Heart right ventricle (tissue), 16 donors: ENCODE measurements around the gene TMEM97. TPM values are rescaled to one million over a fixed set of nuclear protein-coding genes. Genes with fewer than 3 reads are reported as not detected.

Experiments used
- ATAC-seq, 8 donors: fragments of 200-7000 bp; cut with Tn5 transposase; one replicate each; pipeline ENCODE4 v1.9.1; 2020; ENCODE audit warnings: mild to moderate bottlenecking in 8 of 8, moderate library complexity in 8 of 8, moderate number of reproducible peaks in 1 of 8
- DNase-seq, 2 donors: peaks; one replicate each; pipeline ENCODE4 v3.0.0-alpha.2; 2020
- H3K27ac ChIP-seq, 10 donors: fragments of 200-600 bp; sonication (generic) in 2 of 10; one replicate each; pipeline versions ENCODE4 v1.5.0 to v1.8.0; 2020 to 2022; ENCODE audit warnings: mild to moderate bottlenecking in 3 of 10
- H3K27me3 ChIP-seq, 7 donors: fragments of 200-600 bp; one replicate each; pipeline ENCODE4 v1.8.0; 2021 to 2022; ENCODE audit warnings: mild to moderate bottlenecking in 2 of 7
- H3K36me3 ChIP-seq, 9 donors: fragments of 200-600 bp; sonication (generic) in 1 of 9; one replicate each; pipeline versions ENCODE4 v1.5.0 to v1.8.0; 2020 to 2022; ENCODE audit warnings: mild to moderate bottlenecking in 2 of 9
- H3K4me1 ChIP-seq, 9 donors: fragments of 200-600 bp; sonication (generic) in 1 of 9; one replicate each; pipeline versions ENCODE4 v1.5.0 to v1.8.0; 2020 to 2022; ENCODE audit warnings: mild to moderate bottlenecking in 4 of 9
- H3K4me3 ChIP-seq, 10 donors: fragments of 200-600 bp; sonication (generic) in 2 of 10; one replicate each; pipeline versions ENCODE4 v1.5.0 to v1.8.0; 2020 to 2022; ENCODE audit warnings: mild to moderate bottlenecking in 7 of 10, moderate library complexity in 2 of 10
- H3K9me3 ChIP-seq, 11 donors: fragments of 200-600 bp in 10 of 11; sonication (generic) in 2 of 11; one replicate each; pipeline versions ENCODE4 v1.5.0 to v1.8.0; 2013 to 2022; ENCODE audit warnings: mild to moderate bottlenecking in 2 of 11, control low read depth in 1 of 11, moderate library complexity in 1 of 11
- CTCF ChIP-seq, 9 donors: fragments of 200-600 bp; sonication (generic) in 2 of 9; IDR thresholded peaks; one replicate each; pipeline versions ENCODE4 v1.5.0 to v1.8.0; 2021 to 2022; ENCODE audit warnings: antibody characterized with exemption in 9 of 9, mild to moderate bottlenecking in 5 of 9, moderate library complexity in 1 of 9
- WGBS, 2 donors: extraction: QIAGEN DNeasy Blood & Tissue Kit; methylation state at CpG; one replicate each; pipeline ENCODE4 v1.1.7; 2013; ENCODE audit warnings: inconsistent platforms in 1 of 2; 5-methylcytosine and 5-hydroxymethylcytosine counted together
- intact Hi-C, 10 donors: fragments of 100-400 bp; cut with DNase I; formaldehyde crosslinking; loops; one replicate each; pipeline versions ENCODE4 v1.11.1 to v1.14.2; 2022
- polyA plus RNA-seq, 2 donors: library from polyadenylated mRNA; stranded (reverse); fragments of 200-250 nt; gene quantifications; one replicate each; pipeline ENCODE4 v1.2.3, GENCODE V29; 2013
- total RNA-seq, 10 donors: library from RNA; stranded (reverse); fragmentation: NEBNext Ultra II Directional in 3 of 10; extraction: Animal tissue kit (Norgen Biotek cat#: 25700) in 3 of 10; gene quantifications; one replicate each; pipeline versions ENCODE4 v1.2.1 to v1.2.4, GENCODE V29; 2021 to 2023
- donor health status: Arrhythmogenic right ventricular cardiomyopathy.
- donor health status: ischemic (EF 13 %, LVEDD 7.1; RV severe dilation, severe dysfunction).
- donor health status: healthy with polysubstance abuse.
- donor health status: DM: no; HTN: yes; CAD: no.
- donor health status: DM: no; HTN: no; CAD: no.
- donor health status: ischemic (EF 25% LVEDD 6.9; RV normal size, moderate dysfunction).
- donor health status: ischemic (EF 25% LVEDD 5.7; RV mildly dilated, moderate dysfunction).
- donor health status: healthy.
- donor health status: DM: yes; HTN: yes; CAD: no.
- donor health status: Ischemic cardiomyopathy.
- donor health status: ischemic (EF 35%, LVEDD 5.7; RV mildly dilated, moderate dysfunction).
- donor health status: nonischemic (EF 11% LVEDD 7.7; RV severe dilation, severe dysfunction).
- donor health status: DM: yes; HTN: yes; CAD: no.
- donor health status: PGD.
- donor health status: ischemic (EF 29% LVEDD 5.4; RV normal size, mild dysfunction).
- donor health status: nonischemic (EF 23%, LVEDD 6.1; RV moderate dilation, normal function).

Gene TMEM97
- total and polyA plus RNA-seq, 12 donors, result 1.6 to 5.2 (median 3.2) TPM

- ATAC-seq (no peak), DNase-seq (no peak)
- intact Hi-C loops, result no loop called here
- Histone ChIP-seq H3K27ac (peak overlapping the region; percentile 4 to 85 (median 79)), H3K27me3 (peaks cover 0 to 22% (median 0%) of the 10 kb centered on the region in 7 donors), H3K36me3 (peaks cover 0 to 6% (median 0%) of the 10 kb centered on the region in 9 donors), H3K4me3 (peak overlapping the region in 7 of 10 donors; percentile 64 to 78 (median 68)), H3K9me3 (no peaks in the 10 kb centered on the region), H3K4me1 (peaks cover 4 to 40% (median 29%) of the 10 kb centered on the region in 9 donors)
- no peak for TF ChIP-seq CTCF (IDR thresholded peaks at IDR 0.05)
- 84 to 88% methylated on average over 1 of the region's 1 CpG for WGBS, 2 donors
Observed at GRCh38 chr17:28370744-28371103, 51.7 kb downstream of the TMEM97 start.

GRCh38 chr17:28371245-28372202 is 52.5 kb downstream of the TMEM97 start, which contains the start of gene SARM1:
Gene SARM1 (plus strand): TSS chr17:28371694. CDS start chr17:28372033, 339 bp downstream.
- peaks cover 4 to 40% (median 29%) of the 10 kb centered on the region in 9 donors for H3K4me1 ChIP-seq
- intact Hi-C loops, result no loop called here
- peaks cover 0 to 22% (median 0%) of the 10 kb centered on the region in 7 donors for H3K27me3 ChIP-seq
- ATAC-seq, result peak; percentile 83 to 93 (median 88)
- 1% methylated on average over 68 to 80 of the region's 80 CpGs for WGBS, 2 donors
- H3K27ac ChIP-seq, result peak within 1 kb of the TSS; percentile 4 to 85 (median 79)
- H3K4me3 ChIP-seq, result peak within 1 kb of the TSS; percentile 48 to 78 (median 66)
- no peaks in the 10 kb centered on the region for H3K9me3 ChIP-seq
- peak; percentile 90 to 92 for DNase-seq
- no peak for TF ChIP-seq CTCF (IDR thresholded peaks at IDR 0.05)
- peaks cover 0 to 6% (median 0%) of the 10 kb centered on the region in 9 donors for H3K36me3 ChIP-seq

DNA sequence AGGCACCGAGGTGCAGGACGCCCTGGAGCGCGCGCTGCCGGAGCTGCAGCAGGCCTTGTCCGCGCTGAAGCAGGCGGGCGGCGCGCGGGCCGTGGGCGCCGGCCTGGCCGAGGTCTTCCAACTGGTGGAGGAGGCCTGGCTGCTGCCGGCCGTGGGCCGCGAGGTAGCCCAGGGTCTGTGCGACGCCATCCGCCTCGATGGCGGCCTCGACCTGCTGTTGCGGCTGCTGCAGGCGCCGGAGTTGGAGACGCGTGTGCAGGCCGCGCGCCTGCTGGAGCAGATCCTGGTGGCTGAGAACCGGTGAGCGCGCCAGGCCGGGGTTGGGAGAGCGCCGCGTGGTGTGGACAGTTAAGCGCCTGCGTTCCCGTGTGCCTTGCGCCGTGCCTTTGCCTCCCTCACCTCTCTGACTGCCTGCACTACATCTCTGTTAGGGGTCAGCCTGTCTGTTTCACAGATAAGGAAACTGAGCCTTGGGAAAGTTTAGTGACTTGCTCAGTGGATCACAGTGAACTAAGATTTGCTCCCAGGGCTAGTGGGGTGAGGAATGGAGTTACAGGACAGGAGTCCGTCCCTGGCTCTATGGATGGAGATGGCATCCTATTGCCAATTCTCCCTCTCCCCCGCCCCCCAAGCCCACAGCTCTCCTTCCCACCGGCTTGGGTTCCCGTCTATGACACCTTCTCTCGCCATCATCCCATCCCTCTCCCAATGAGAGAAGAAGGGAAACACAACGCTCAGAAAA is 53.4 kb downstream of the TMEM97 start:
- ATAC-seq, result peak in 3 of 8 donors; percentile 1 to 17 (median 7)

More for the DNA sequence above, 53.4 kb downstream of the TMEM97 start:
- Histone ChIP-seq H3K4me1 (peaks cover 4 to 40% (median 29%) of the 10 kb centered on the region in 9 donors), H3K9me3 (no peaks in the 10 kb centered on the region), H3K27ac (peak overlapping the region in 9 of 10 donors; percentile 61 to 85 (median 79)), H3K36me3 (peaks cover 0 to 6% (median 0%) of the 10 kb centered on the region in 9 donors), H3K27me3 (peaks cover 0 to 22% (median 0%) of the 10 kb centered on the region in 7 donors), H3K4me3 (peak overlapping the region; percentile 48 to 78 (median 66))
- intact Hi-C loops, result no loop called here
- no peak for TF ChIP-seq CTCF (IDR thresholded peaks at IDR 0.05)
- DNase-seq, result no peak
- 9% methylated on average over 53 of the region's 53 CpGs for WGBS, 2 donors
